Liver (tissue), 3 donors: Measurements from ENCODE around the gene MBOAT1.

Experiments
- EGR1 ChIP-seq, 2 donors: IDR thresholded peaks; 2 replicates each; pipeline ENCODE4 v1.6.1; 2016 to 2018; ENCODE audit warnings: antibody characterized with exemption in 2 of 2, low read depth in 2 of 2
- FOXA2 ChIP-seq: IDR thresholded peaks from 2 replicates; pipeline ENCODE4 v1.6.1; 2016; ENCODE audit warnings: antibody characterized with exemption
- GABPA ChIP-seq, 2 donors: IDR thresholded peaks in 1 of 2; conservative IDR thresholded peaks in 1 of 2; 2 replicates each; pipeline ENCODE4 v1.6.1; 2016; ENCODE audit warnings: antibody characterized with exemption in 2 of 2, mild to moderate bottlenecking in 1 of 2, moderate library complexity in 1 of 2
- HNF4G ChIP-seq: IDR thresholded peaks from 2 replicates; pipeline ENCODE4 v1.6.1; 2016; ENCODE audit warnings: antibody characterized with exemption
- RAD21 ChIP-seq, 2 donors: IDR thresholded peaks; 2 replicates each; pipeline ENCODE4 v1.6.1; 2016; ENCODE audit warnings: antibody characterized with exemption in 2 of 2, mild to moderate bottlenecking in 2 of 2
- RXRA ChIP-seq, 2 donors: IDR thresholded peaks; 2 replicates each; pipeline ENCODE4 v1.6.1; 2017 to 2018; ENCODE audit warnings: antibody characterized with exemption in 2 of 2, mild to moderate bottlenecking in 1 of 2
- SP1 ChIP-seq: IDR thresholded peaks from 2 replicates; pipeline ENCODE4 v1.6.1; 2018; ENCODE audit warnings: antibody characterized with exemption, mild to moderate bottlenecking
- YY1 ChIP-seq: IDR thresholded peaks from 2 replicates; pipeline ENCODE4 v1.6.1; 2016; ENCODE audit warnings: antibody characterized with exemption, mild to moderate bottlenecking
- TF ChIP-seq, protein P1 (sequence below): fragments of 150-350 bp; IDR thresholded peaks from 2 replicates; pipeline ENCODE4 v1.5.1; 2017; ENCODE audit warnings: improper control_type of control experiment, low read depth, low read length; ENCODE audit not compliant: missing input control
- TF ChIP-seq, protein P2 (sequence below): IDR thresholded peaks from 2 replicates; pipeline ENCODE4 v1.6.1; 2016; ENCODE audit warnings: antibody characterized with exemption
- TF ChIP-seq, protein P3 (sequence below): IDR thresholded peaks from 2 replicates; pipeline ENCODE4 v1.6.1; 2016; ENCODE audit warnings: antibody characterized with exemption, mild to moderate bottlenecking
- TF ChIP-seq, protein P4 (sequence below): IDR thresholded peaks from 2 replicates; pipeline ENCODE4 v1.6.1; 2016; ENCODE audit warnings: antibody characterized with exemption
- TF ChIP-seq, protein P5 (sequence below): IDR thresholded peaks from 2 replicates; pipeline ENCODE4 v1.6.1; 2016; ENCODE audit warnings: antibody characterized with exemption
- donor health status: healthy.
- donor health status: healthy.

DNA sequence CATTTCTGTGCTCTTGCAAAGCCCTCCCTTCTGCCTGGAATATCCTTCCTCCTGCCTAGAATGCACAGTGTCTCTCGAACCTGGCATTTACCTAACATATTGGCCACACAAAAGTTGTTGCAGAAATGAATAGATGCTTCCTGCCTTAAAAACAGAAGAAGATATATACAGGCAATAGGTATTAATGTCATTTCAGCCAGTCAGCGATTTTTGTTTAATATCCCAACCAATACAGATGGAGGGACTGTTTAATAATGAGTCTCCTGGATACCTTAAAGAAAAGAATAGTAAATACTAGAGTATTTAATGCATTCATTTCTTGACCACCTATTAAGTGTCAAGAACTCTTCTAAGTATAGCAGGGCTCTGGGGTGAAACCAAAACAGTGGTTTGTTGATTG, 70.3 kb downstream of the MBOAT1 start:
- TF ChIP-seq FOXA2: no peak
- TF ChIP-seq, protein P1, sequence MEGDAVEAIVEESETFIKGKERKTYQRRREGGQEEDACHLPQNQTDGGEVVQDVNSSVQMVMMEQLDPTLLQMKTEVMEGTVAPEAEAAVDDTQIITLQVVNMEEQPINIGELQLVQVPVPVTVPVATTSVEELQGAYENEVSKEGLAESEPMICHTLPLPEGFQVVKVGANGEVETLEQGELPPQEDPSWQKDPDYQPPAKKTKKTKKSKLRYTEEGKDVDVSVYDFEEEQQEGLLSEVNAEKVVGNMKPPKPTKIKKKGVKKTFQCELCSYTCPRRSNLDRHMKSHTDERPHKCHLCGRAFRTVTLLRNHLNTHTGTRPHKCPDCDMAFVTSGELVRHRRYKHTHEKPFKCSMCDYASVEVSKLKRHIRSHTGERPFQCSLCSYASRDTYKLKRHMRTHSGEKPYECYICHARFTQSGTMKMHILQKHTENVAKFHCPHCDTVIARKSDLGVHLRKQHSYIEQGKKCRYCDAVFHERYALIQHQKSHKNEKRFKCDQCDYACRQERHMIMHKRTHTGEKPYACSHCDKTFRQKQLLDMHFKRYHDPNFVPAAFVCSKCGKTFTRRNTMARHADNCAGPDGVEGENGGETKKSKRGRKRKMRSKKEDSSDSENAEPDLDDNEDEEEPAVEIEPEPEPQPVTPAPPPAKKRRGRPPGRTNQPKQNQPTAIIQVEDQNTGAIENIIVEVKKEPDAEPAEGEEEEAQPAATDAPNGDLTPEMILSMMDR: no peak
- TF ChIP-seq, protein P2, sequence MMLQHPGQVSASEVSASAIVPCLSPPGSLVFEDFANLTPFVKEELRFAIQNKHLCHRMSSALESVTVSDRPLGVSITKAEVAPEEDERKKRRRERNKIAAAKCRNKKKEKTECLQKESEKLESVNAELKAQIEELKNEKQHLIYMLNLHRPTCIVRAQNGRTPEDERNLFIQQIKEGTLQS: no peak
- no peak for TF ChIP-seq EGR1 (IDR thresholded peaks at IDR 0.05; ENCODE audit: low read depth in 2 of 2)
- TF ChIP-seq, protein P3, sequence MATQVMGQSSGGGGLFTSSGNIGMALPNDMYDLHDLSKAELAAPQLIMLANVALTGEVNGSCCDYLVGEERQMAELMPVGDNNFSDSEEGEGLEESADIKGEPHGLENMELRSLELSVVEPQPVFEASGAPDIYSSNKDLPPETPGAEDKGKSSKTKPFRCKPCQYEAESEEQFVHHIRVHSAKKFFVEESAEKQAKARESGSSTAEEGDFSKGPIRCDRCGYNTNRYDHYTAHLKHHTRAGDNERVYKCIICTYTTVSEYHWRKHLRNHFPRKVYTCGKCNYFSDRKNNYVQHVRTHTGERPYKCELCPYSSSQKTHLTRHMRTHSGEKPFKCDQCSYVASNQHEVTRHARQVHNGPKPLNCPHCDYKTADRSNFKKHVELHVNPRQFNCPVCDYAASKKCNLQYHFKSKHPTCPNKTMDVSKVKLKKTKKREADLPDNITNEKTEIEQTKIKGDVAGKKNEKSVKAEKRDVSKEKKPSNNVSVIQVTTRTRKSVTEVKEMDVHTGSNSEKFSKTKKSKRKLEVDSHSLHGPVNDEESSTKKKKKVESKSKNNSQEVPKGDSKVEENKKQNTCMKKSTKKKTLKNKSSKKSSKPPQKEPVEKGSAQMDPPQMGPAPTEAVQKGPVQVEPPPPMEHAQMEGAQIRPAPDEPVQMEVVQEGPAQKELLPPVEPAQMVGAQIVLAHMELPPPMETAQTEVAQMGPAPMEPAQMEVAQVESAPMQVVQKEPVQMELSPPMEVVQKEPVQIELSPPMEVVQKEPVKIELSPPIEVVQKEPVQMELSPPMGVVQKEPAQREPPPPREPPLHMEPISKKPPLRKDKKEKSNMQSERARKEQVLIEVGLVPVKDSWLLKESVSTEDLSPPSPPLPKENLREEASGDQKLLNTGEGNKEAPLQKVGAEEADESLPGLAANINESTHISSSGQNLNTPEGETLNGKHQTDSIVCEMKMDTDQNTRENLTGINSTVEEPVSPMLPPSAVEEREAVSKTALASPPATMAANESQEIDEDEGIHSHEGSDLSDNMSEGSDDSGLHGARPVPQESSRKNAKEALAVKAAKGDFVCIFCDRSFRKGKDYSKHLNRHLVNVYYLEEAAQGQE: no peak
- TF ChIP-seq, protein P4, sequence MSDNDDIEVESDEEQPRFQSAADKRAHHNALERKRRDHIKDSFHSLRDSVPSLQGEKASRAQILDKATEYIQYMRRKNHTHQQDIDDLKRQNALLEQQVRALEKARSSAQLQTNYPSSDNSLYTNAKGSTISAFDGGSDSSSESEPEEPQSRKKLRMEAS: no peak
- TF ChIP-seq SP1: no peak
- TF ChIP-seq, protein P5, sequence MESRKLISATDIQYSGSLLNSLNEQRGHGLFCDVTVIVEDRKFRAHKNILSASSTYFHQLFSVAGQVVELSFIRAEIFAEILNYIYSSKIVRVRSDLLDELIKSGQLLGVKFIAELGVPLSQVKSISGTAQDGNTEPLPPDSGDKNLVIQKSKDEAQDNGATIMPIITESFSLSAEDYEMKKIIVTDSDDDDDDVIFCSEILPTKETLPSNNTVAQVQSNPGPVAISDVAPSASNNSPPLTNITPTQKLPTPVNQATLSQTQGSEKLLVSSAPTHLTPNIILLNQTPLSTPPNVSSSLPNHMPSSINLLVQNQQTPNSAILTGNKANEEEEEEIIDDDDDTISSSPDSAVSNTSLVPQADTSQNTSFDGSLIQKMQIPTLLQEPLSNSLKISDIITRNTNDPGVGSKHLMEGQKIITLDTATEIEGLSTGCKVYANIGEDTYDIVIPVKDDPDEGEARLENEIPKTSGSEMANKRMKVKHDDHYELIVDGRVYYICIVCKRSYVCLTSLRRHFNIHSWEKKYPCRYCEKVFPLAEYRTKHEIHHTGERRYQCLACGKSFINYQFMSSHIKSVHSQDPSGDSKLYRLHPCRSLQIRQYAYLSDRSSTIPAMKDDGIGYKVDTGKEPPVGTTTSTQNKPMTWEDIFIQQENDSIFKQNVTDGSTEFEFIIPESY: no peak
- no peak for TF ChIP-seq RAD21 (IDR thresholded peaks at IDR 0.05)
- TF ChIP-seq HNF4G: no peak
- no peak for TF ChIP-seq YY1
- no peak for TF ChIP-seq RXRA (IDR thresholded peaks at IDR 0.05)
- no peak for TF ChIP-seq GABPA (IDR thresholded peaks at IDR 0.05 in 1 of 2, conservative IDR thresholded peaks at IDR 0.05 in 1 of 2)
